ENCODE measurements around the gene SEC23IP.

SEC23IP gene

GRCh38 chr10:119942973-119943372 is 50.4 kb downstream of the SEC23IP start:
- H3K9me3 ChIP-seq (ENCODE audit: control insufficient read depth, insufficient read depth, low read depth, low read length), result no peaks in the 10 kb centered on the region
- no peak for TF ChIP-seq ZBTB48 (tag by site-specific recombination; IDR thresholded peaks at IDR 0.05)
- TF ChIP-seq ZNF302 (tag by site-specific recombination; IDR thresholded peaks at IDR 0.05; ENCODE audit: low read depth), result no peak
- TF ChIP-seq ATF2 (tag by site-specific recombination; IDR thresholded peaks at IDR 0.05; ENCODE audit: low read depth), result no peak
- TF ChIP-seq ZNF146 (tag by site-specific recombination; IDR thresholded peaks at IDR 0.05), result no peak
- no peak for TF ChIP-seq ZNF513 (tag by site-specific recombination; IDR thresholded peaks at IDR 0.05)
- TF ChIP-seq ZNF132 (tag by site-specific recombination; IDR thresholded peaks at IDR 0.05; ENCODE audit: borderline replicate concordance), result no peak
- no peak overlapping the region for H3K4me3 ChIP-seq (ENCODE audit: low read depth, low read length)
- H3K4me1 ChIP-seq (ENCODE audit: control insufficient read depth, insufficient read depth, low read length), result no peaks in the 10 kb centered on the region
- peaks cover 34 to 45% of the 10 kb centered on the region in 2 experiments for H3K36me3 ChIP-seq (ENCODE audit: control insufficient read depth in 2 of 2, insufficient read depth in 1 of 2, low read length in 2 of 2)
- CTCF ChIA-PET, result interaction anchor here (0.6 kb wide), 1 partner anchor 230 kb away, joined by 4 read pairs; no protein-coding TSS in a partner anchor
- H3K27ac ChIP-seq (ENCODE audit: extremely low read depth, low read depth, low read length), result no peak overlapping the region
- POLR2A ChIA-PET, result no interaction called here

- Histone ChIP-seq H3K36me3 (ENCODE audit: control insufficient read depth in 2 of 2, insufficient read depth in 1 of 2, low read length in 2 of 2) (peaks cover 14 to 40% of the 10 kb centered on the region in 2 experiments), H3K27ac (ENCODE audit: extremely low read depth, low read depth, low read length) (no peak overlapping the region), H3K4me1 (ENCODE audit: control insufficient read depth, insufficient read depth, low read length) (no peaks in the 10 kb centered on the region), H3K4me3 (ENCODE audit: low read depth, low read length) (no peak overlapping the region), H3K9me3 (ENCODE audit: control insufficient read depth, insufficient read depth, low read depth, low read length) (no peaks in the 10 kb centered on the region)
- TF ChIP-seq ZNF362 (tag by site-specific recombination; IDR thresholded peaks at IDR 0.05), result no peak
- TF ChIP-seq ZNF426 (tag by site-specific recombination; IDR thresholded peaks at IDR 0.05), result no peak
- no peak for TF ChIP-seq ZNF148 (tag by site-specific recombination; IDR thresholded peaks at IDR 0.05; ENCODE audit: borderline replicate concordance)
- POLR2A ChIA-PET, result no interaction called here
- CTCF ChIA-PET, result interaction anchor here (1.0 kb wide), 1 partner anchor 18 kb away, joined by 3 read pairs; no protein-coding TSS in a partner anchor
Measured at GRCh38 chr10:119945805-119946204, 53.3 kb downstream of the SEC23IP start.

GRCh38 chr10:119947300-119947699 is 54.8 kb downstream of the SEC23IP start:
- no peak overlapping the region for H3K4me3 ChIP-seq (ENCODE audit: low read depth, low read length)
- H3K27ac ChIP-seq (ENCODE audit: extremely low read depth, low read depth, low read length), result no peak overlapping the region
- H3K9me3 ChIP-seq (ENCODE audit: control insufficient read depth, insufficient read depth, low read depth, low read length), result no peaks in the 10 kb centered on the region
- ChIA-PET CTCF (no interaction called here), POLR2A (no interaction called here)
- peaks cover 9 to 25% of the 10 kb centered on the region in 2 experiments for H3K36me3 ChIP-seq (ENCODE audit: control insufficient read depth in 2 of 2, insufficient read depth in 1 of 2, low read length in 2 of 2)
- H3K4me1 ChIP-seq (ENCODE audit: control insufficient read depth, insufficient read depth, low read length), result no peaks in the 10 kb centered on the region
- TF ChIP-seq YY2 (tag by site-specific recombination; IDR thresholded peaks at IDR 0.05), result no peak
- no peak for TF ChIP-seq ZNF513 (tag by site-specific recombination; IDR thresholded peaks at IDR 0.05)
- TF ChIP-seq MEIS1 (CRISPR knock-in tag; IDR thresholded peaks at IDR 0.05; ENCODE audit: borderline replicate concordance), result no peak
- no peak for TF ChIP-seq ZBTB7A (tag by site-specific recombination; IDR thresholded peaks at IDR 0.05; ENCODE audit: low read depth)
- TF ChIP-seq ZBTB49 (tag by site-specific recombination; IDR thresholded peaks at IDR 0.05; ENCODE audit: low read depth), result no peak
- no peak for TF ChIP-seq ZNF610 (tag by site-specific recombination; IDR thresholded peaks at IDR 0.05; ENCODE audit: borderline replicate concordance)
- TF ChIP-seq ZNF48 (tag by site-specific recombination; IDR thresholded peaks at IDR 0.05), result no peak
- no peak for TF ChIP-seq ZNF23 (tag by site-specific recombination; IDR thresholded peaks at IDR 0.05; ENCODE audit: borderline replicate concordance)
- no peak for TF ChIP-seq ZNF112 (tag by site-specific recombination; IDR thresholded peaks at IDR 0.05)
